Pulmonary artery endothelial cell (primary cell): ENCODE results near the gene FOS. TPM values are rescaled to one million over a fixed set of nuclear protein-coding genes. Genes with fewer than 3 reads are reported as not detected.

ENCODE experiments used
- DNase-seq: peaks from one replicate; pipeline ENCODE4 v3.0.0-alpha.2; 2011; ENCODE audit warnings: low read depth, low spot score
- total RNA-seq: library from RNA; depleted of rRNA; stranded (reverse); fragments of >200 nt; gene quantifications from 2 replicates; pipeline ENCODE4 v1.2.3, GENCODE V29; 2014

Gene FOS
- total RNA-seq, 1 donor from 2014 or later: 3.0 TPM

DNA sequence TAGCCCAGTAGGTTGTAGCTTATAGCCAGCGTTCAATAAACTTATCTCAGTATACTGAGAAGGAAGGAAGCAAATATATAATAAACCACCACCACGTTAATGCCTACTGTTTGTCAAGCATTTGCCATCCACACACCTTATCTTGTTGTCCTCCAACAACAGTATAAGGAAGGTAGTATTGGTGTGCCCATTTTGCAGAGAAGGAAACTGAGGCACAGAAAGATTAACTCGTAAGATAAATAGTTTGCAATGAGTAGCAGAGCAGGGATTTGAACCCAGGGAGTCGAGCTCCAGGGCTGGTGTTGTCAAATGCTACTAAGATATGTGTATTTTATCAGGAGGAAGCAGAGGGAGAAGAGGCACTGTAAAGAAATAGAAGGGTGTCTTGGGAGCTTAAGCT is 27.8 kb upstream of the FOS start:
- DNase-seq: no peak

DNA sequence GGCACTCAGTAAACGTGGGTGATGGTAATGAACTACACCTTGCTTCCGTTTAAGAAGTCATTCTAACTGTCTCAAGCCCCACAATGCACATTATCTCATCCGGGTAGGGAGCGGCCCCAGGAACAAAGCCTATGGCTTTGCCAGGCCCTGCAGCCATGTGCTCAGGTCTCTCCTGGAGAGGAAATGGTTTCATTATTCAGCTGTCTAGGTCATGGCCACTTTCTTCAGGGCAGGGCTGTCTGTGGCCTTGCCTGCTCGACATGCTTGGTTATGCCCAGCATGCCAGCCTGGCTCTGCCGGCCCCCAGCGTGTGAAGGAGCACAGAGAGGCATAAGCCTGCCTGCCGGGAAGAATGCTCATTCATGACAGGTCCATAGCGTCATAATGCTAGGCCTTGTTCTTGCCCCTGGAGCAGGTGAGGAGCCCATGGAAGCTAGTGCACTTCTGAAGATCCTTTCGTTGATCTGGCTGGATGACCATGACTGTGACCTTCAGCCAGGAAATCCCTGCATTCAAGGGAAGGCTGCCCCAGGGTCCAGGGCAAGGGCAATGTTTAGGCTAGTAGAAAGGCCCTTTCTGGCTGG is 26.3 kb upstream of the FOS start:
- no peak for DNase-seq

DNA sequence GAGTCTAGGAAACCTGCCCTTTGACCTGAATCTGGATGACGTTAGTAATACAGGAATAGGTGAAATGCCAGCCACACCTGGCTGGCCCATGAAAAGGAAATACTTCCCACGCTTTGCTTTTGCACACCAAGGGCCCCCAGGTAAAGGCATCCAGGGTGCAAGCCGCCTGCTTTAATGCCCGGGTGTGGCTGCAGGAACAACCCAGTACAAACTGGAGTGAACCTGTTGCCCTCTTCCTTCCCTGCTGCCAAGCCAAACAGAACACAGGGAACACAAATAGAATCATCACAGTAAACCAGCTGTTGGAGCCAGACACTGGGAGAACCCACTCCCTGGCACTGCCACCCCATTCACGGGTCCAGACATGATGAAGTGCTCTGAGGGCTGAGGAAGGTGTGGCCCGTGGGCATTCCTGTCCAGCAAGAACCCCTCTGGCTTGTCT is 24.2 kb upstream of the FOS start:
- no peak for DNase-seq

DNA sequence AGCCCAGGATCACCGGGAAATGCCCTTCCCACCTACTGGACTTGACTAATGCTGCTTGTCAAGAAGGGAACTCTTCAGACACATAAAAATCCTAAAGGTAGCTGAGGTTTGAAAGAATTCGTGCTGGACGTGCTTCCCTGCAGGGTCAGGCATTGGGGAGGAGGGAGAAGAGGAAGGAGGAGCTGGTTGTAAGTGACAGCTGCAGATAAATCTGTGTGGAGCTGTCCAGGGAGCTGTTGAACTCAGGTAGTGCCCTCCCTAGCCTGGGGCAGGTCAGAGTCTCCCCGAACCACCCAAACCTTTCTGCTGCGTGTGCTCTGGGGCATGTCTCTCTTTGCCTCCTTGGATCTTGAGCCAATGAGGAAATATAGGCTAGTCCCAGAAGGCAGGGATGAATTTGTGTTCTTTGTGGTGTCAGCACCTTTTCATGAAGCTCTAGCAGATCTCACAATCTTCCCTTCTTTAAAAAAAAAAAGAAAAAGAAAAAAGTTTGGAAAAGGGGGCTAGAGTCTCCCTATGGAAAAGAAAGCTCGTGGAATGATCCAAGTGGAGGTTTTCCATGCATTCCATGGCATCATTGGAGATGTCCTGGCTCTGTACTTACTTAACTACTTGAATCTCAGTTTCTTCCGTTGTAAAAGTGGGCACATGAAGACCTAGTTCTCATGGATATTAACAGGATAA is 23.6 kb upstream of the FOS start:
- no peak for DNase-seq

DNA sequence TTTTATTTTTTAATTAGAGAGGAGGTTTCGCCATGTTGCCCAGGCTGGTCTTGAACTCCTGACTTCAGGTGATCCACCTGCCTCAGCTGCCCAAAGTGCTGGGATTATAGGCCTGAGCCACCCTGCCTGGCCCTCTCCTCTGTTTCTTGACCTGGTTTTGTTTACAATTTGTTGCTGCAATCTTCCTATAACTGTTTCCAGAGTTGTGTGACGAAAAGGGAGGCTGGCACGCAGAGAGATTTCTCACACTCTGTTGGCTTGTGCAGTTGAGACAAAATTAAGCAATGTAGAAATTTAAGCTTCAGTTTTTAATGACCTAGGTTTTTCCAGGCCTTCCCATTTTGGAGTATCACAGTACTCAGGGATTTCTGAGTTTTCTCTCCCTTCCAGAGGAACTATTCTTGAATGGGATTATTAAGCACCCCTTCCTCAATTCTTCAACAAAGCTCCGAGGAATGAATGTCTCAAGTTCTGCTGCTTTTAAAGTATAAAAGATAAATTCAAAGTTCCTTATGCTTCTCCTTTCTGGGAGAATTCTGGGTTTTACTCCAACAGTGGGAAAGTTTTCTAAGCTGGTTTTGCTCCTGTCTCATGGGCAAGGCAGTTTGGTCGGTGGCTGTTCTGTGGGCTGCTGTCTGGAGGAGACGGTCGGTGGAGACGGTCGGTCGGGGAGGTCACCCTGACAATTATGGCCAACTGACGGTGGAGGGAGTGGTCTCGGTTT is 20.4 kb upstream of the FOS start:
- no peak for DNase-seq

DNA sequence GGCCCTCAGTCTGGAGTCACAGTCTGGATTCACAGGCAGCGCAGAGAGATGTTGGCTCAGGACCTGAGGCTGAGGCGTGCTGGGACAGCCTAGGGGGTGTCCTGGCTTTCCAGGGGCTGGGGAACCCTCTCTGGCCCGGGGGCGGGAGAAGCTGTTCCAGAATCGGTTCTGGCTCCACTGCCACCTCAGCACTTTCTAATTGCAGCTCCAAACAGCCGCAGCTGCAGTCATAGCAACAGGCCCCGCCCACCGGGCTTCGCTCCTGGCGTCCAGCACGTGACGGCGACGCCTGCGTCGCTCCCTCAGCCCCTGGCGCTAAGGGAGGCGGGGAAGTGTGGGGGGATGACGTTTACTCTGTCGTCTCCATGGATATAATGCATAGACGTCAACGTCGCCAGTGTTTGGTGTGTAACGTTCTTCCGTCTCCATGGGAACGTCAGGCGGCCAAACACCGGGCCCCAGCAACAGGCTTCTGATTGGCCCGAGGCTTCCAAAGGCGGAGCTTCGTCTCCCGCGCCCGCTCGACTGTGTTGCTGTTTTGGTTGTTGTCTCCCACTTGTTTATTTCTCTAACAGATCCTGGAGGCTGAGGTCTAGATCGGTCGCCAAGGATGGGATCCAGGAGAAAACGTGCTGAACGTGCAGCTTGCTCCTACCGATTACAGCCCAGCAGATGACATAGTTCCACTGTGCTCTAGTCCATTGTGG is 19.7 kb upstream of the FOS start:
- peak; percentile 100 for DNase-seq

DNA sequence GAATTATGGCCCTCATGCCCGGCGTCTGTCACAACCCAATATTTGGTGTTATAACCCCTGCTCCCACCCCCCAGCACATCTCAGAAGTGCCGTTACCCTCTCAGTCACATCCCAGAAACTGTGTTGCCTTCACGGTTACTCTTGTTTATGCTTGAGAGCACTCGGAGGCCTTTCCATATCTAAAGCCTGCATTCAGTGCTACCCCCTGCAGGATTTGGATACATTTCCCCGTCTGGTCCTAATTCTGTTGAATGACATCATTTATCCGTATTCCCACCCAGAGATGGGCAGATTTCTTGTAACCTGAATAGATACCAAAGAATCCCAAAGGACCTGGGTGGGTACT is 19.1 kb upstream of the FOS start:
- no peak for DNase-seq

DNA sequence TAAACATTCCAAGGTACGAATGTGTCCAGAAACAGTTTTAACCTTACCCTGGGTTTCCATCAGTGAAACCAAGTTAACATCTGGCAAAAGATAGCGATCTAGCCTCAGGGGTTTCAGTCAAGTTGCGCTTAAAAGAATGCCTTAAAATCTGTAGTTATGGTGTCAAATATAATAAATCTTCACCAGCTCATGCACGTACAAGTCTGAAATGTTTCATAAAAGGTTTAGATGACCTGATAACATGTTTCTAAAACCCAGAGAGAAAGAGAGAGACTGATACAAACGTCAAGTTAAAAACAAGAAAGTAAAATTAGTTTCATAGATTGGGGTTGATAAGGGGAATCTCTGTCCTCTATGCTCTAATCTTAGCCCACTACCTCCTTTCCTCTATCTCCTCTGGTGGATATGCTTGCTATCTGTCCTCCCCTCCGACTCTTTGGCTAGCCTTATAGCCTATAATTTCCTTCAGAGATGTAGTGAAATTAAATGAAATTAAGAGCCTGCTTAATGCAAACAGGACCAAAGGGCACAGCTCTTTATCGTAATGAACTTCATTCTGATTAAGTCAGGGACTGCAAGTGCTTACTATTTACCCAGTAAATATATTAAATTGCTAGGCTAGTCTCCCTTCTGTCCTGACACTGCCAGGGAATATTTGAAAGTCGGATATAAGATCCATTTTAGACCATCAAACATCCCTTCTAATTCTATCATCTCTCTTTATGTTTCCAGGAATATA is 18.4 kb upstream of the FOS start:
- DNase-seq: no peak

DNA sequence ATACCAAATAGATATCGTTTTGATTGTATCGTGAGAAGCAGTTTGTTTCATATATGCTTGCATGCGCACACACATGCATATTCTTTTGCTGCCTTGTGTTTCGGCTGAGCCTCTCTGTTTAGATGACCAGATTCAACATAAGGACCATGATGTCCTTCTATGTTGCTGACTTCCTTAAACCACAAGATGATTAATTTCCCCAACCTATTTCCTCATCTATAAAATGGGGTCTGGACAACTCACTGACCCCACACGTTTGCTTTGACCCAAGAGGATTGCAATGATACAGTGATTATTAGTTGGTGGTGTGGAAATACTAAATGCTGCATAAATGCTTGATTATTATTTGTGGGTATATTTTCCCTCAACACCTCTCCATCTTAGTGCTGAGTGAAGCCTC is 16.8 kb upstream of the FOS start:
- no peak for DNase-seq

DNA sequence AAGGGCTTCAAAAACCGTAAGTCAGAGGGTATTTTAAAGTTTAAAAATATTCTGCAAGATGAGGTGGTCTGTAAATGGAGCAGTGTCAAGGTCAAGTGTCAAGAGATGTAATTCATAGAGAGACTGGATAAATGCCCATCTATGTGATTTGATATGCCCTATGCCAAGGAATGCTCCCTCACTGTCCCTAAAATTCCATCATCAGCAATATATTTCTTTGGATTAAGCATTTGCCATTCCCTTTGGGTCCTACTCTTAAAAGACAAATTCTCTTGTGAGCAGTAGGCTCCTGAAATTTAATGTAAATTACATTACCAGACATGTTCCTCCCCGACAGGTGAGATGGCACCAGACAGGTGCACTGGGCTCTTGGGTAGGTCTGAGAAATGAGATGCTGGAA is 16.0 kb upstream of the FOS start:
- DNase-seq: no peak

DNA sequence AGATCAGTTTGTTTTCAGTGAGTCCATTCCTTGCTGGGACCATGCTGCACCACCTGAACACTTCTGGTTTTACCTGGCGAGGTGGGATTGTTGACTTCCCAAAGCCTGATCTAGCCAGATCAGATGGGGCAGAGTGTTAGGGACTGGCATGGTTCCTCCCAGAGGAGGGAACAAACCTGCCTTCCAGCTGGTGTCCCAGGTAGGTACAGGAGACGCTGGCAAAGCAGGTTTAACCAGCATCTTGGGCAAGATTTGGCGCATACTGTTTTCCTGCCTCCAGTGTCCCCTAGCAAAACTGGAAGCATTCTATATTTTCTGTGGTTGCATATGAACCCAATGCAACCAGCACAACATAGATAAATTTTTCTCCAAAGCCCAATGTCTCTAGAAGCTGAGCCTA is 14.6 kb upstream of the FOS start:
- DNase-seq: no peak

DNA sequence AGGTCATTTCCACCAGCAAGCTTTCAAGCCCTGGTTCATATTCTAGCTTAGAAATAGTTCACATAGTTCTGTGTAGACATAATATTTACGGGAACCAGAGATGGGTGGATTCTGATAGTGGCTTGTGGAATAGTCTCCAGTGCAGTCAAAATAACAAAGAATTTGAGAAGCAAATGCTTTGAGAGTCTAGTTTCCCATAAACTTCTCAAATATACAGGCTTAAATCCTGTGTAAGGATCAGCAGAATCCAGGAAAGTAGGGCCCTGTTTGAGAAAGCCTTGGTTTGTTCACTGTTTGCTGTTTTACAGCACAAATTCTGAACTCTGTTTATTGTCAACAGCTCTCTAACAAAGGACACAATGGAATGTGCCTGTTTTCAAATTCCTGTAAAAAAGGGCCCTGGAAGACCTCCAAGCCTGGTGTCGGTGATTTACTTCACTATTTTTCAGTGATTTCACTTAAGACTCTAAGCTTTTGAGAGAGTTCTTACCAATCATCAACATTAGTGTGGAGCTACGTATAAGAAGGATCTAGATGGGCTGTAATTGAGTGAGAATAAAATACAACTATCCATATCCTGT is 11.4 kb upstream of the FOS start:
- no peak for DNase-seq

DNA sequence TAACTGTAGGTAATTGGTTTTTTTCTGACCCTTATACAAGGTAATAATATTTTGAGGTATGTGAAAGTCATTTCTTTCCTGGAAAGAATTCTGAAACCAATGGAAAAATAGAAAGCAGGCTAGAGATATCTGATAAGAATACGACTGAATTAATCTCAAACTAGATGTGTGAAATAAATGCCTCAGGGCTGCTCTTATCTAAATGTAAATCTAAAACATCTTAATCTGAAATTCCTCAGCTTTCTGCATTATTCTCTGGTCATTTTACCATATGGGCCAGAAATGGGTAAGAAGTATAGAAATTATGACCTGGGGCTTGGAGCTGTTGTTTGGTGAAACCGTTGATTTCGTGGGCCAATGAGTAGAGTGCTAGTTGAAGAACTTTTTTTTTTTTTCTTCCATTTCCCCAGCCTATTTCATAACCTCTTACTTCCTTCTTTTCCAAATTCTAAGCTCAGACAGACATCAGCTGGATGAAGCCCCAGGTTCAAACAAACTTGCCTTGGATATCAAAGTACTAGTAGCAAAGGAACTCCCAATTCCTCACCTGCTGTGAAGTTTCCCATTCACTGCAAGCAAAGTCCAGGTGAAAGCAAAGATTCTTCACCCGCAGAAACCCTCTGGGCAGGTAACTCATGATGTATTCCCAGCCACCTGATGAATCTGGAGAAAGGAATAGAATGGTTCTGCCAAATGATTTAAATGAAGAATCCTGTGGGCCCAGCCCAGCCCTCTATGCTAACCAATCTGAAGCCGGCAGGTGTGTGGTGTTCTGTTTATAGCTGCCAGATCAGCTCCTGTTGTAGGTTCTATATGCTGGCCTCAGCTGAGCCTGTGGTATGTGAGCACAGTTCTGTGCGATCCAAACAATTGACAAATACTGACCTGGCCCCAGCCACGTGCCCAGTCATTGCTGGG is 9.7 kb upstream of the FOS start:
- DNase-seq: no peak

DNA sequence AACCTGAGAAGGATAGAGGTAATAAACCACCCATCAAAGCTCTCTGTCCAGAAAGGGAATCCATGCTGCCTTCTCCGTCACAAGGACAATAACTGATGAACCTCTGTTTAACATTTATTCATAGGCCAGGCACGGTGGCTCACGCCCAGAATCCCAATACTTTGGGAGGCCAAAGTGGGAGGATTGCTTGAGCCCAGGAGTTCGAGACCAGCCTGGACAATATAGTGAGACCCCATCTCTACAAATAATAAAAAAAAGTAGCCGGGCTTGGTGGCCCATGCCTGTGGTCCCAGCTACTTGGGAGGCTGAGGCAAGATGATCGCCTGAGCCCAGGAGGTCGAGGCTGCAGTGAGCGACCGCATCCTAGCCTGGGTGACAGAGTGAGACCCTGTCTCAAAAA is 7.1 kb upstream of the FOS start:
- DNase-seq: no peak

DNA sequence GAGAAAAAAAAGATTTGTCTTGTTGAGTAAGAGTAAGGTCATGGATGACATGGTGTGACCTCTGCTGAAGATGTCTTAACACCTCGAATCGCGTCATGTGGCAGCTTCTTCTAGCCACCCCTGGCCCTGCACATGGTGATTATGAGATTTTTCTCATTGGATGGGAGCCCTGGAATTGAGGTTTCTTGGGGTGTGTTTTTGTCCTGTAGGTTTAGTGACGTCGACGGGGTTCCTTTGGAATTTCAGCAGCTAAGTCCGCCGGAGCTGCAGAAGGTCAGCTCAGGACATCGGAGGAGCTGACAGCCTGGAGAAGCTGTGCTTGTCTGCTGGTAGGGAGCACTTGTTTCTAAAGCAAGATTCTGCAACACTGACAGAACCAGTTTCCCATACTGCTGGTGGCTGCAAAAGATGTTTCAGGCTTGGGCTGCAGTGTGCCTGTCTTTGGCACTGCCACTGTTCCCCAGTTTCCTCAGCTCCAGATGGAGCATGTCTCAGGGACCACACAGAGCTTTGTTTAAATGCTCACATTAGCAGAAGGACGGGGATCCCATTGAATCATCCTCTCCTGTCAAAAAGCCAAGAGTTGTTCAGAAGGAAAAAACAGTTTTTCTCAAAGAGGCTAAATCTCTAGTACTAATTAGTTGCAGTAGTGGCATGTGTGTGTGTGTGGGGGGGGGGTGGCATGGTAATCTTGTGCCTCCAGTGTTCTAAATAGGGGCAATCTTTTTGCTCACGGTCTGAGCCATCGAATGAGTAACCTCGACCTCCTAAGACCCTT is 5.2 kb upstream of the FOS start:
- no peak for DNase-seq

DNA sequence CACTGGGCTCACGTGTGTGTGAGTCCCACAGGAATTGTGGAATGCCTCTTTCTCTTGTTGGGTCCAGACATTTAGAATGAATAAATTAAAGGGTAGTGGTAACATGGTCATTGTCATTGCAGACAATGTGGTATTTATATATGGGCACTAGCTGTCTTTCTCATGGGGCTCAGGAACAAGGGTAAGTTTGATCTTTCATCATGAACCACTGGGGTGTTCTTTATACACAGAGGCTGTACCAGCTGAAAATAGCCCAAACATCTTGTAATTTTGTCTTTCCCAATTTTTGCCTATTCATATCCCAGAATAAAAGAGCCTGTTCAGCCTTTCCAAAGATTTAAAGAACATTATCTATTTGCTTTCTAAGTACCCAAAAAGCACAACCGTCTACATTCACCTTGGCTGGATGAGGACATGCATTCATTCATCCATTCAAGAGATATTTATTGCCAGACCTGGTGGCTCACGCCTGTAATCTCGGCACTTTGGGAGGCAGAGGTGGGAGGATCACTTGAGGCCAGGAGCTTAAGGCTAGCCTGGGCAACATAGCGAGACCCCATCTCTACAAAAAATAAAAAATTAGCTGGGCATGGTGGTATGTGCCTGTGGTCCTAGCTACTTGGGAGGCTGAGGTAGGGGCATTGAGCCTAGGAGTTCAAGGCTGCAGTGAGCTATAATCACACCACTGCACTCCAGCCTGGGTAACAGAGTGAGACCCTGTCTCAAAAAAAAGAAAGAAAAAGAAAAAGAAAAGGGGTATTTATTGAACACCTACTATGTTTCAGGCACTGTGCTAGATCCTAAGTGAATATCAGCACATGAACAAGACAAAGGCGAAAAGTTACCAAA is 4.4 kb upstream of the FOS start:
- no peak for DNase-seq

DNA sequence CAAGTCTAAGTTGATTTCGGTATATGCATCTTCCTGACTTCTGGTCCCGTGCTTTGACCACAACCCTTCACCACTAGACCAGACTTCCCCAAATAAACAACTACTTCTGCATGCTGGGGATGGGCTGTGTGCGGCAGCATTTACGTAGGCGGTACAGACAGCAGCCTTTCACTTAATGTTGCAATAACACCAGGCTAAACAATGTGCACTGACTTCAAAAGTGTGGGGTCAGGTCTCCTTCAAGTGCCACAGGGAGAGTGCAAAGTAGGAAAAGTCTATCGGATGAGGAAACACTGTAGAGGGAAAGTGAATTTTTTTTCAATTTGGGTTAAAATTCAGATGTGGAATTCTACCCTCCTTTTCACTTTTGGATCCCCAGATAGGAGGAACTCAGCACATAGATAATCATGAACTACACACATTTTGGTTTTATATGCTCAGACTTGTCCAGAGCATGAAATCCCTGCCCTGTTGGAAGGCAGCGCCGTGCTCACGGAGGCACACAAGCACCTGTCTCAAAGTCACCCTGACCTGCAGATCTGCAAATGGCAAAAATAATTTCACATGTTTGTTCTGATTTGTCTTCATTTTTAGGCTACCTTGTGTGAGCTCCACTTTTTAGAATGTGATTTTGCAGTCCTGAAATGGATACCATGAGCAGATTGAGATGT is 3.6 kb upstream of the FOS start:
- DNase-seq: no peak

DNA sequence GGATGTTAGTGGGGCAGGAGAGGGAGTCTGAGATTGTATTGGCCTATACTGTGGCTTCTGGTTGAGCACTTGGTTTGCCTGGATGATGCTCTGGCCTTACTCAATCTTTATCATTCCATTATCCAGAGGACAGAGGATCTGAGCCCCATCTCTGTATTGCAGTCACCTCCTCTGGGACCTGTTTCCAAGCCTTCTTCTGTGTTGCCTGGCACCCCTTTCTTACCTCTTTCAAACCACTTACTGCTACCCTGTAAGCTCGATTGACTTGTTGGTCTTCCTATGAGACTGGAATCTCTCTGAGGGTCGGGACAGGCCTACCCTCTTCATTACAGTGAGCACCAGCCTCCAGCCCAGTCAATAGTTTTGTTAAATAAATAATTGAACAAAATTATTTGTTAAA is 3.0 kb upstream of the FOS start:
- DNase-seq: no peak
